ENCODE measurements around the gene TUBGCP2.

GRCh38 chr10:133326223-133326551 lies 17.5 kb upstream of the TUBGCP2 start:
- TF ChIP-seq REST (IDR thresholded peaks at IDR 0.05; ENCODE audit: insufficient read depth in 1 of 2, low read depth in 2 of 2, low read length in 2 of 2) (no peak), POLR2AphosphoS5 (IDR thresholded peaks at IDR 0.05; ENCODE audit: low read depth, low read length) (no peak), FOXP2 (optimal IDR thresholded peaks at IDR 0.05; ENCODE audit: borderline replicate concordance, extremely low read depth, extremely low read length, insufficient read depth) (no peak)
